Fibroblast of villous mesenchyme (primary cell): ENCODE data around the gene CCDC142. TPM values are rescaled to one million over a fixed set of nuclear protein-coding genes. Genes with fewer than 3 reads are reported as not detected.

Experiments used
- DNase-seq: peaks from one replicate; pipeline ENCODE4 v3.0.0-alpha.2; 2010; ENCODE audit warnings: low read depth
- H3K4me3 ChIP-seq: 2 replicates; pipeline ENCODE4 v1.5.1; 2011; ENCODE audit warnings: low read depth, mild to moderate bottlenecking, low read length
- CTCF ChIP-seq: IDR thresholded peaks from 2 replicates; pipeline ENCODE4 v1.5.1; 2012; ENCODE audit warnings: low read depth, mild to moderate bottlenecking, low read length; ENCODE audit not compliant: insufficient read depth
- total RNA-seq: library from RNA; depleted of rRNA; stranded (reverse); fragments of >200 nt; gene quantifications from 2 replicates; pipeline ENCODE4 v1.2.3, GENCODE V29; 2012

The CCDC142 gene
- total RNA-seq, 1 donor, result 27.2 TPM

GRCh38 chr2:74496997-74497776 lies 14.4 kb upstream of the CCDC142 start:
- TF ChIP-seq CTCF, result no peak
- no peak for DNase-seq
- H3K4me3 ChIP-seq, result no peak overlapping the region

- DNase-seq, result no peak
- no peak for TF ChIP-seq CTCF
- no peak overlapping the region for H3K4me3 ChIP-seq
Observed at GRCh38 chr2:74495440-74495839, 12.6 kb upstream of the CCDC142 start.

- no peak for TF ChIP-seq CTCF
- H3K4me3 ChIP-seq, result no peak overlapping the region
- DNase-seq, result no peak
Observed at GRCh38 chr2:74493546-74493945, 10.7 kb upstream of the CCDC142 start.

- no peak overlapping the region for H3K4me3 ChIP-seq
- no peak for DNase-seq
- no peak for TF ChIP-seq CTCF
Observed at GRCh38 chr2:74491648-74492544, 9.1 kb upstream of the CCDC142 start.

GRCh38 chr2:74489906-74490305 lies 7.1 kb upstream of the CCDC142 start:
- no peak overlapping the region for H3K4me3 ChIP-seq
- no peak for DNase-seq
- no peak for TF ChIP-seq CTCF

GRCh38 chr2:74488643-74489481 lies 6.1 kb upstream of the CCDC142 start:
- no peak for TF ChIP-seq CTCF
- H3K4me3 ChIP-seq, result no peak overlapping the region
- no peak for DNase-seq
